ENCODE data around the gene CCDC38.

DNA sequence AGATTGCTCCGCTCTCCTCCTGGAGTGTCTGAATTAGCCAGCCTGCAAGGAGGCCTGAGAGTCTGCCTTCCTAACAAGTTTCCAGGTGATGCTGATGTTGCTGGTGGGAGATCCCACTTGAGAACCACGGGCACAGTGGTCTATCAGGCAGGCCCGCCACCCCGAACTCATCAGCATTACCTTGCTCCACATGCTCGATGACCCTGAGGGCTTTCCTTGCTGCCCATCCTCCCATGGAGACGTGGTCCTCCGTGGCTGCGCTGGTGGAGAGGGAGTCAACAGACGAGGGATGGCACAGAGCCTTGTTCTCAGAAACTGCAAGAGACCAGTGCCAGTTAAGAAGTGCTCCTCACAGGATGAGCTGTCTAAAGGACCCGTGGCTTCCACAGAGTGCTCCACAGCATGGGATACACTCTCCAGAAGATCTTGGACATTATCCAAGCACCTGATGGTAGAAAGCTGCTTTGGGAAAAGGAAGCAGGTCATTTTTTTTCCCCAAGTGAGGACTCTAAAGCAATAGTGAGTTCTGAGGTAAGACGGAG is 35.4 kb upstream of the CCDC38 start:
- TF ChIP-seq, protein P1, sequence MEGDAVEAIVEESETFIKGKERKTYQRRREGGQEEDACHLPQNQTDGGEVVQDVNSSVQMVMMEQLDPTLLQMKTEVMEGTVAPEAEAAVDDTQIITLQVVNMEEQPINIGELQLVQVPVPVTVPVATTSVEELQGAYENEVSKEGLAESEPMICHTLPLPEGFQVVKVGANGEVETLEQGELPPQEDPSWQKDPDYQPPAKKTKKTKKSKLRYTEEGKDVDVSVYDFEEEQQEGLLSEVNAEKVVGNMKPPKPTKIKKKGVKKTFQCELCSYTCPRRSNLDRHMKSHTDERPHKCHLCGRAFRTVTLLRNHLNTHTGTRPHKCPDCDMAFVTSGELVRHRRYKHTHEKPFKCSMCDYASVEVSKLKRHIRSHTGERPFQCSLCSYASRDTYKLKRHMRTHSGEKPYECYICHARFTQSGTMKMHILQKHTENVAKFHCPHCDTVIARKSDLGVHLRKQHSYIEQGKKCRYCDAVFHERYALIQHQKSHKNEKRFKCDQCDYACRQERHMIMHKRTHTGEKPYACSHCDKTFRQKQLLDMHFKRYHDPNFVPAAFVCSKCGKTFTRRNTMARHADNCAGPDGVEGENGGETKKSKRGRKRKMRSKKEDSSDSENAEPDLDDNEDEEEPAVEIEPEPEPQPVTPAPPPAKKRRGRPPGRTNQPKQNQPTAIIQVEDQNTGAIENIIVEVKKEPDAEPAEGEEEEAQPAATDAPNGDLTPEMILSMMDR (IDR thresholded peaks at IDR 0.05), result no peak
- no peak for TF ChIP-seq POLR2A (IDR thresholded peaks at IDR 0.05)

Measured in heart left ventricle (tissue), 13 donors.